OCI-LY1 (cell line): ENCODE measurements around the gene DRGX.

ENCODE experiments used
- H2AFZ ChIP-seq: fragments of 200-600 bp; sonication (generic), shearing (Covaris generic); 2 replicates; pipeline ENCODE4 v1.6.0; 2014; ENCODE audit warnings: antibody characterized with exemption, mild to moderate bottlenecking, low read length
- H3F3A ChIP-seq: fragments of 200-600 bp; sonication (generic), shearing (Covaris generic); 2 replicates; pipeline ENCODE4 v1.6.0; 2014; ENCODE audit warnings: mild to moderate bottlenecking, antibody characterized with exemption, low read length, moderate library complexity; ENCODE audit not compliant: insufficient read depth
- H3K27ac ChIP-seq: fragments of 200-600 bp; sonication (generic); 2 replicates; pipeline ENCODE4 v1.5.1; 2014; ENCODE audit warnings: low read length, mixed run types, mild to moderate bottlenecking, low read depth; ENCODE audit not compliant: poor library complexity, severe bottlenecking
- H3K27me3 ChIP-seq: fragments of 200-600 bp; sonication (generic); 2 replicates; pipeline ENCODE4 v1.6.0; 2014; ENCODE audit warnings: antibody characterized with exemption, mild to moderate bottlenecking, low read length, moderate library complexity; ENCODE audit not compliant: insufficient read depth
- H3K36me3 ChIP-seq: fragments of 200-600 bp; sonication (generic); 2 replicates; pipeline ENCODE4 v1.6.1; 2014; ENCODE audit warnings: mild to moderate bottlenecking, antibody characterized with exemption, low read length, moderate library complexity, mixed read lengths; ENCODE audit not compliant: insufficient read depth
- H3K4me1 ChIP-seq: fragments of 200-600 bp; sonication (generic); 2 replicates; pipeline ENCODE4 v1.5.1; 2014; ENCODE audit warnings: mild to moderate bottlenecking, low read length, moderate library complexity; ENCODE audit not compliant: insufficient read depth, severe bottlenecking
- H3K4me2 ChIP-seq: fragments of 200-600 bp; sonication (generic), shearing (Covaris generic); 2 replicates; pipeline ENCODE4 v1.6.1; 2014; ENCODE audit warnings: low read length
- H3K4me3 ChIP-seq: fragments of 200-600 bp; sonication (generic); 2 replicates; pipeline ENCODE4 v1.5.1; 2014; ENCODE audit warnings: low read length, low read depth, mild to moderate bottlenecking, mixed read lengths; ENCODE audit not compliant: poor library complexity, severe bottlenecking
- H3K79me2 ChIP-seq: fragments of 200-600 bp; shearing (Covaris generic); 2 replicates; pipeline ENCODE4 v1.6.1; 2016; ENCODE audit warnings: mixed run types, low read length, mixed read lengths; ENCODE audit not compliant: insufficient read depth
- H3K9ac ChIP-seq: fragments of 200-600 bp; sonication (generic), shearing (Covaris generic); 2 replicates; pipeline ENCODE4 v1.6.1; 2014; ENCODE audit warnings: mild to moderate bottlenecking, low read length, mixed read lengths
- H3K9me2 ChIP-seq: fragments of 200-600 bp; sonication (generic), shearing (Covaris generic); 2 replicates; pipeline ENCODE4 v1.6.1; 2014; ENCODE audit warnings: low read depth, mild to moderate bottlenecking, low read length, mixed read lengths
- H3K9me3 ChIP-seq: fragments of 200-600 bp; shearing (Covaris generic); 2 replicates; pipeline ENCODE4 v1.6.1; 2014; ENCODE audit warnings: low read length, mixed read lengths
- H4K20me1 ChIP-seq: fragments of 200-600 bp; sonication (generic), shearing (Covaris generic); 2 replicates; pipeline ENCODE4 v1.6.0; 2016; ENCODE audit warnings: mild to moderate bottlenecking, low read length; ENCODE audit not compliant: insufficient read depth
- EZH2 ChIP-seq: fragments of 200-600 bp; sonication (generic), shearing (Covaris generic); IDR thresholded peaks from 2 replicates; pipeline ENCODE4 v1.8.0; 2017; ENCODE audit warnings: borderline replicate concordance, mixed run types, mild to moderate bottlenecking, antibody characterized with exemption, low read length, moderate library complexity, mixed read lengths
- TF ChIP-seq, protein P1 (sequence below): fragments of 200-600 bp; sonication (generic), shearing (Covaris generic); IDR thresholded peaks from 2 replicates; pipeline ENCODE4 v1.5.1; 2017; ENCODE audit warnings: mild to moderate bottlenecking, antibody characterized with exemption, low read length, moderate library complexity, mixed read lengths

DRGX gene

DNA sequence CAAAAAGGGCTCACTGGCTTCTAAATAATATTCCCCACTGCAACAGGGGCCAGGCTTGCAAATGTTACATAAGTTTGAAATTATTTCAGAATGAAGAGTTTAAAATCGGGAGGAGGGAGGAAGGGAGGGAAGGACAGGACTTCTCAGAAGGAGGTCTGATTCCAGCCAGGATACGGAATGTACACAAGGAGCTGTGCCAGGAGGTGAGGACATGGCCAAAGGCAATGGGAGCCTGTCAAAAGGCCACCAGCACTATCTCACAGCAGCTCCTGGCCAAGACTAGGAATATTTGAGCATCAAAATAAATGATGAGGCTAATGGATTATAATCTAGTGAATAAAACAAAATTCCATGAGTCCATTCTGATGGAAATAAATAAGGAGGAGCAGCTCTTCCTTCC, 18.6 kb upstream of the DRGX start:
- no peaks in the 10 kb centered on the region for H3K79me2 ChIP-seq
- no peak for TF ChIP-seq EZH2
- TF ChIP-seq, protein P1, sequence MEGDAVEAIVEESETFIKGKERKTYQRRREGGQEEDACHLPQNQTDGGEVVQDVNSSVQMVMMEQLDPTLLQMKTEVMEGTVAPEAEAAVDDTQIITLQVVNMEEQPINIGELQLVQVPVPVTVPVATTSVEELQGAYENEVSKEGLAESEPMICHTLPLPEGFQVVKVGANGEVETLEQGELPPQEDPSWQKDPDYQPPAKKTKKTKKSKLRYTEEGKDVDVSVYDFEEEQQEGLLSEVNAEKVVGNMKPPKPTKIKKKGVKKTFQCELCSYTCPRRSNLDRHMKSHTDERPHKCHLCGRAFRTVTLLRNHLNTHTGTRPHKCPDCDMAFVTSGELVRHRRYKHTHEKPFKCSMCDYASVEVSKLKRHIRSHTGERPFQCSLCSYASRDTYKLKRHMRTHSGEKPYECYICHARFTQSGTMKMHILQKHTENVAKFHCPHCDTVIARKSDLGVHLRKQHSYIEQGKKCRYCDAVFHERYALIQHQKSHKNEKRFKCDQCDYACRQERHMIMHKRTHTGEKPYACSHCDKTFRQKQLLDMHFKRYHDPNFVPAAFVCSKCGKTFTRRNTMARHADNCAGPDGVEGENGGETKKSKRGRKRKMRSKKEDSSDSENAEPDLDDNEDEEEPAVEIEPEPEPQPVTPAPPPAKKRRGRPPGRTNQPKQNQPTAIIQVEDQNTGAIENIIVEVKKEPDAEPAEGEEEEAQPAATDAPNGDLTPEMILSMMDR, result no peak
- no peaks in the 10 kb centered on the region for H3K36me3 ChIP-seq
- H3K9ac ChIP-seq, result no peak overlapping the region
- no peak overlapping the region for H3K27ac ChIP-seq
- H2AFZ ChIP-seq, result no peak overlapping the region
- H3F3A ChIP-seq, result no peaks in the 10 kb centered on the region
- H3K9me2 ChIP-seq, result no peaks in the 10 kb centered on the region
- no peak overlapping the region for H3K4me3 ChIP-seq
- no peaks in the 10 kb centered on the region for H3K4me1 ChIP-seq
- no peaks in the 10 kb centered on the region for H4K20me1 ChIP-seq
- no peak overlapping the region for H3K4me2 ChIP-seq
- 0 out of 2 replicates have a peak, but pooled peaks cover 3% of the 10 kb centered on the region for H3K27me3 ChIP-seq
- H3K9me3 ChIP-seq, result no peaks in the 10 kb centered on the region

DNA sequence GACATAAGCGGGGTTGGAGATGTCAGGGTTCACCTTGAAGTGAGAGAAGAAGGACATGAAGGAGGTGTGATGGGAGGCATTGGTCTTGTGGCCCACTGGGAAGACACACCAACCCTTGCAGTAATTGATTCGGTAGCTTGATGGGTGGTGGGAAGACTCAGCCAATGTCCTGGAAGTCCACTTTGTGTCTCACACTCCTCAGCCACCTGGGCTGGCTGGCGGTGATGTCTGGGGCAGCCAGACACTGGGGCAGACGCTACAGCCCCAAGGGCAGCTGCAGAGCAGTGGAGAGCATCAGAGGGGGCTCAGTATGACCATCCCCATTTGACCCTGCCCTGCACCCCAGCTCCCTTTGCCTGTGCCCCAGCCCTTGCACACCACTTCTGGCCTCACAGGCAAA, 16.7 kb upstream of the DRGX start:
- H3K4me2 ChIP-seq, result no peak overlapping the region
- H3K9me3 ChIP-seq, result no peaks in the 10 kb centered on the region
- H3K4me3 ChIP-seq, result no peak overlapping the region
- no peaks in the 10 kb centered on the region for H3K9me2 ChIP-seq
- 0 out of 2 replicates have a peak, but pooled peaks cover 3% of the 10 kb centered on the region for H3K27me3 ChIP-seq
- no peaks in the 10 kb centered on the region for H3K36me3 ChIP-seq
- H2AFZ ChIP-seq, result no peak overlapping the region
- H3K4me1 ChIP-seq, result no peaks in the 10 kb centered on the region
- no peak overlapping the region for H3K27ac ChIP-seq
- H4K20me1 ChIP-seq, result no peaks in the 10 kb centered on the region
- TF ChIP-seq, protein P1, result no peak
- no peak for TF ChIP-seq EZH2
- no peaks in the 10 kb centered on the region for H3F3A ChIP-seq
- no peaks in the 10 kb centered on the region for H3K79me2 ChIP-seq
- no peak overlapping the region for H3K9ac ChIP-seq

DNA sequence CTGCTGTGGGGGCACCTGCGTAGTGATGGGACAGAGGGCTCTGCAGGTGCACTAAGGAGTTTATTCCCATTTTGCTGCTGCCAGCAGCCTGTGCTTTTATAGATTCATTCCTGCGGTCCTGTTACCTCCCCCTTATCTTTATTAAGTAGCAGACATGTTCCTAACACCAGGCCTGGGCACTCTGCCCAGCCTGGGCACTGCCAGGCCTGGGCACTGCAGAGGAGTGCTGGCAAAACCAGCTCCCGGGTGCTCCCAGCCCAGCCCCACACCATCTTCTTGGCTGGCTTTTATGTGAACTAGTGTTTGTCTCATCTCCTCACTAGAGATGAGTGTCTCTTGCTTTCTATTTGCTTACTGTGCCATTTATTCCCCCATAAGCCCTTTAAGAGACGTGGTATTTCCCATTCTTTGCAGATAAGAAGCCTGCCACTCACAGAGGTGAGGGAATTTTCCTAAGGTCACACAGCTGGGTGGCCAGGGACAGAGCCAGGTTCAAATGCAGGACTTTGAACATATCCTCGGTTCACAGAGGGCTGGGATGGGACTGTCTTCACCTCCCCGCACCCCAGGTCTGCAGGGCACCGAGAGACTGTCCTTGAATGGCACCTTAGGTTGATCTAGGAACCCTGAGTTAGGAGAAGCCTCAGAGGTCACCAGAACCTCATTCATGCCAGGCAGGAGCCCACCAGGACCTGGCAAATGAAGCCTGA, 14.6 kb upstream of the DRGX start:
- H3K79me2 ChIP-seq, result no peaks in the 10 kb centered on the region
- H3K9me3 ChIP-seq, result no peaks in the 10 kb centered on the region
- H2AFZ ChIP-seq, result no peak overlapping the region
- no peaks in the 10 kb centered on the region for H4K20me1 ChIP-seq
- no peaks in the 10 kb centered on the region for H3K4me1 ChIP-seq
- no peak overlapping the region for H3K9ac ChIP-seq
- no peaks in the 10 kb centered on the region for H3K9me2 ChIP-seq
- TF ChIP-seq EZH2, result no peak
- TF ChIP-seq, protein P1, result no peak
- H3K27ac ChIP-seq, result no peak overlapping the region
- 0 out of 2 replicates have a peak, but pooled peaks cover 3% of the 10 kb centered on the region for H3K27me3 ChIP-seq
- no peaks in the 10 kb centered on the region for H3K36me3 ChIP-seq
- no peak overlapping the region for H3K4me2 ChIP-seq
- no peak overlapping the region for H3K4me3 ChIP-seq
- no peaks in the 10 kb centered on the region for H3F3A ChIP-seq
